Measurements from ENCODE around the gene ZNF638. TPM values are rescaled to one million over a fixed set of nuclear protein-coding genes. Genes with fewer than 3 reads are reported as not detected.

ZNF638 gene
- total and polyA plus RNA-seq, 4 donors, result 23.8 to 184 (median 127) TPM

GRCh38 chr2:71464389-71464788, 132.8 kb downstream of the ZNF638 start:
- Histone ChIP-seq H3K27ac (ENCODE audit: low read depth in 1 of 2, low read length in 2 of 2) (no peak overlapping the region), H3K27me3 (ENCODE audit: control insufficient read depth in 1 of 2, insufficient read depth in 2 of 2, low read length in 1 of 2) (no peaks in the 10 kb centered on the region), H3K36me3 (ENCODE audit: control insufficient read depth in 1 of 2, insufficient read depth in 2 of 2, low read length in 1 of 2) (no peaks in the 10 kb centered on the region), H3K4me1 (ENCODE audit: control insufficient read depth in 1 of 2, insufficient read depth in 2 of 2, low read length in 2 of 2) (no peaks in the 10 kb centered on the region), H3K9me3 (ENCODE audit: control insufficient read depth, low read length) (no peaks in the 10 kb centered on the region), H3K4me3 (ENCODE audit: low read length in 2 of 2) (no peak overlapping the region)
- intact Hi-C loops (cut with DNase I), result loop anchor here in 1 of 2 donors (5.0 kb wide), 1 partner anchor 38 kb away; no protein-coding TSS in a partner anchor
- DNase-seq (no peak), ATAC-seq (ENCODE audit: low FRiP score) (no peak)
- 88 to 97% methylated on average over 6 of the region's 6 CpGs for WGBS, 2 donors

- ATAC-seq (ENCODE audit: low FRiP score) (no peak), DNase-seq (no peak)
- Histone ChIP-seq H3K27ac (ENCODE audit: low read depth in 1 of 2, low read length in 2 of 2) (no peak overlapping the region), H3K27me3 (ENCODE audit: control insufficient read depth in 1 of 2, insufficient read depth in 2 of 2, low read length in 1 of 2) (no peaks in the 10 kb centered on the region), H3K4me1 (ENCODE audit: control insufficient read depth in 1 of 2, insufficient read depth in 2 of 2, low read length in 2 of 2) (no peaks in the 10 kb centered on the region), H3K4me3 (ENCODE audit: low read length in 2 of 2) (no peak overlapping the region), H3K36me3 (ENCODE audit: control insufficient read depth in 1 of 2, insufficient read depth in 2 of 2, low read length in 1 of 2) (no peaks in the 10 kb centered on the region), H3K9me3 (ENCODE audit: control insufficient read depth, low read length) (no peaks in the 10 kb centered on the region)
- intact Hi-C loops (cut with DNase I), result no loop called here
- WGBS, 2 donors, result 73 to 77% methylated on average over 11 of the region's 11 CpGs
These were observed 133.8 kb downstream of the ZNF638 start for GRCh38 chr2:71465356-71465755.

DNA sequence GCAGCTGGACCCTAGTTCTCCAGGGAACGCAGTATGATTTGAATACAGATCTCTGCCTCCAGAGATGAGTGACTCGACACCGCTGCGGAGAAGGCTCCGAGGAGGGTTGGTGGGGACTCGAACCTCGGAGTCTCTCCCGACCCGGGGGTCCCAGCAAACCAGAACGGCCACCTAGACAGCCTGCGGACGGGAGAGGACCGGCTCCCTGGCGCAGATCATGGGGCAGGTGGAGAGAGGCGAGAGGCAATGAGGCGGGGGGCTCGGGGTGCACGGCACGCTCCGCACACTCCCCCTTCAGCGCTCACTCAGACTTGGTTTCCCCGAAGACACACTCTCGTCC, 134.3 kb downstream of the ZNF638 start:
- no peaks in the 10 kb centered on the region for H3K4me1 ChIP-seq (ENCODE audit: control insufficient read depth in 1 of 2, insufficient read depth in 2 of 2, low read length in 2 of 2)

DNA sequence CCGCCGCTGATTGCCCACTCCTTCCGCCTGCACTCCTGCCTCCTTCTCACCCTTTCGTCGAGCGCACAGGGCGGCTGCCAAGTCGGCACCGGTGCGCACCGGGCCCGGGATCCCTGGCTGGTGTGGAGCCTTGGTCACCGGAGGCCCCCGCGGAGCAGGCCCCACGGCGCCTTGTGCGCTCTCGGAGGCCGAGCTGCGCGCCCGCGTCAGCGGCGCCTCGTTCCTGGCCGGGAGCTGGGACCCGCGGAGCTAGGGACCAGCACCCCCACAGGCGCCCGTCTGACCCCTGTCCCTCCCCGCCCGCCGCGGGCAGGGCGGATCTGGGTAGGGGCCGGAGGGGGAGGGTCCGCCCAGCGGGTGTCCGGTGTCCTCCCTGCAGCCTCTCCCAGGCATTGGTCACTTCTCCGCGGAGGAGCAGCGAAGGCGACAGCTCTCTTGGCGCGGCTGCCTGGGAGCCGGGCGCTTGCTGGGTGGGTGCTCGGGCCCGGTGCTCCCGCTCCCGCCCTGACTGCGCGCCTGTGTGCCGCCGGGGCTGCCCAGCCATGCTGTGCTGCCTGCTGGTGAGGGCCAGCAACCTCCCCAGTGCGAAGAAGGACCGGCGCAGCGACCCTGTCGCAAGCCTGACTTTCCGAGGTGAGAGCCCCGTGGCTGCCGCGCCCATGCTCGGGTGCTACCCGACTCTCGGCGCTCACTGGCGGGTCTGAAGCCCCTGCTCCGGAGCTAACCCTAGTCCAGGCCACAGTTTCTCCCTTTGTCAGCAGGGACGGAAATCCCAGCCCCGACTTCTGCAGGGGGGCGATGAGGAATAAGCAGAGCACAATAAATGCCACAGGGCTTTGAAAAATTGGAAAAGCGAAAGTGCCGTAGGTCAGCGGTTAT, 135.0 kb downstream of the ZNF638 start:
- peak; percentile 71 for ATAC-seq (ENCODE audit: low FRiP score)
- no peaks in the 10 kb centered on the region for H3K36me3 ChIP-seq (ENCODE audit: control insufficient read depth in 1 of 2, insufficient read depth in 2 of 2, low read length in 1 of 2)
- no peak overlapping the region for H3K27ac ChIP-seq (ENCODE audit: low read depth in 1 of 2, low read length in 2 of 2)
- DNase-seq, result peak; percentile 63 to 83
- peak overlapping the region; percentile 20 to 69 for H3K4me3 ChIP-seq (ENCODE audit: low read length in 2 of 2)
- no peaks in the 10 kb centered on the region for H3K9me3 ChIP-seq (ENCODE audit: control insufficient read depth, low read length)
- H3K4me1 ChIP-seq (ENCODE audit: control insufficient read depth in 1 of 2, insufficient read depth in 2 of 2, low read length in 2 of 2), result no peaks in the 10 kb centered on the region
- 1% methylated on average over 68 to 78 of the region's 78 CpGs for WGBS, 2 donors
- no peaks in the 10 kb centered on the region for H3K27me3 ChIP-seq (ENCODE audit: control insufficient read depth in 1 of 2, insufficient read depth in 2 of 2, low read length in 1 of 2)
- intact Hi-C loops (cut with DNase I), result loop anchor here in 1 of 2 donors (2.0 kb wide), 1 partner anchor 44 kb away; no protein-coding TSS in a partner anchor

More for the DNA sequence above, 134.3 kb downstream of the ZNF638 start:
- DNase-seq (no peak), ATAC-seq (ENCODE audit: low FRiP score) (no peak)
- 14 to 17% methylated on average over 15 to 23 of the region's 23 CpGs for WGBS, 2 donors
- no peaks in the 10 kb centered on the region for H3K9me3 ChIP-seq (ENCODE audit: control insufficient read depth, low read length)
- H3K36me3 ChIP-seq (ENCODE audit: control insufficient read depth in 1 of 2, insufficient read depth in 2 of 2, low read length in 1 of 2), result no peaks in the 10 kb centered on the region
- peak overlapping the region in 1 of 2 donors; percentile 69 for H3K4me3 ChIP-seq (ENCODE audit: low read length in 2 of 2)
- no peak overlapping the region for H3K27ac ChIP-seq (ENCODE audit: low read depth in 1 of 2, low read length in 2 of 2)
- intact Hi-C loops (cut with DNase I), result loop anchor here in 1 of 2 donors (2.0 kb wide), 1 partner anchor 45 kb away; no protein-coding TSS in a partner anchor
- H3K27me3 ChIP-seq (ENCODE audit: control insufficient read depth in 1 of 2, insufficient read depth in 2 of 2, low read length in 1 of 2), result no peaks in the 10 kb centered on the region

- Histone ChIP-seq H3K36me3 (ENCODE audit: control insufficient read depth in 1 of 2, insufficient read depth in 2 of 2, low read length in 1 of 2) (no peaks in the 10 kb centered on the region), H3K27me3 (ENCODE audit: control insufficient read depth in 1 of 2, insufficient read depth in 2 of 2, low read length in 1 of 2) (no peaks in the 10 kb centered on the region), H3K4me3 (ENCODE audit: low read length in 2 of 2) (peak overlapping the region; percentile 20 to 69), H3K4me1 (ENCODE audit: control insufficient read depth in 1 of 2, insufficient read depth in 2 of 2, low read length in 2 of 2) (no peaks in the 10 kb centered on the region), H3K27ac (ENCODE audit: low read depth in 1 of 2, low read length in 2 of 2) (no peak overlapping the region), H3K9me3 (ENCODE audit: control insufficient read depth, low read length) (no peaks in the 10 kb centered on the region)
- DNase-seq, result no peak
- intact Hi-C loops (cut with DNase I), result loop anchor here in 1 of 2 donors (2.0 kb wide), 1 partner anchor 44 kb away; no protein-coding TSS in a partner anchor
- WGBS, 2 donors, result 31 to 35% methylated on average over 7 of the region's 7 CpGs
- no peak for ATAC-seq (ENCODE audit: low FRiP score)
These were observed 135.7 kb downstream of the ZNF638 start for GRCh38 chr2:71467180-71467815.

DNA sequence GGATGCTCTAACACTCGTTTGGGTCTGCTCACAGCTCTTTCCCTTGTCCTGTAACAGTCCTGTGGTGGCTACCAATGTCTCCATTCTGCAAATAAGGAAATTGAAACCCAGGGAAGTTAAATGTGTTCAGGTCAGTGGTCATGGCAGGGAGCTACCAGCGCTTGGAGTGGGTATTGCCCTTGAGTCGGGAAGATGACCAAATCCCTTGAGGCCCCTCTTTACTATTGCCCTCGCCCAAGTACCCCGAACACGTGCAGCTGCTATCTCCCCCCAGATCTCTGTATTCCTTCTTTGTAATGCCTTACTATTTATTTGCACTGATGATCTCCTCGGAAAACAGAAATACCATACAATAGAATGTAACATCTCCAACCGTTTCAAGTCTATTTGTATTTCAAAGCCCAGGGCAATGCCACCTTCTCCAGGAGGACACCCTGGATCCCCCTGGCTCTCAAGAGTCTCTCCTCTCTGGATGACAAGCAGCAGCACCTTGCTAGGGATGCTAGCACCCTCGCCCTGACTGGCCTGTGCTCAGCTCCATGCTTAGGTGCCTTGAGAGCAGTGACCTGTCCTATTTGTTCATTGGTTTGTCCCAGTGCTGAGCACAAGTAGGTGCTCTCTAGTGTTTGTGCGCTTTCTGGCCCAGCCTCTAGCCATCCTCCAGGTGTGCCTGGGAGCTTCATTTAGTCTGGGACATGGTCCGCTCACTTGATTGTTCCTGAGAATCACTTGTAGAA, 136.9 kb downstream of the ZNF638 start:
- no peak for DNase-seq
- no peak overlapping the region for H3K27ac ChIP-seq (ENCODE audit: low read depth in 1 of 2, low read length in 2 of 2)
- no peaks in the 10 kb centered on the region for H3K36me3 ChIP-seq (ENCODE audit: control insufficient read depth in 1 of 2, insufficient read depth in 2 of 2, low read length in 1 of 2)
- intact Hi-C loops (cut with DNase I), result no loop called here
- no peak overlapping the region for H3K4me3 ChIP-seq (ENCODE audit: low read length in 2 of 2)
- ATAC-seq (ENCODE audit: low FRiP score), result no peak
- H3K27me3 ChIP-seq (ENCODE audit: control insufficient read depth in 1 of 2, insufficient read depth in 2 of 2, low read length in 1 of 2), result no peaks in the 10 kb centered on the region
- no peaks in the 10 kb centered on the region for H3K4me1 ChIP-seq (ENCODE audit: control insufficient read depth in 1 of 2, insufficient read depth in 2 of 2, low read length in 2 of 2)
- H3K9me3 ChIP-seq (ENCODE audit: control insufficient read depth, low read length), result no peaks in the 10 kb centered on the region
- WGBS, 2 donors, result 82 to 91% methylated on average over 11 of the region's 11 CpGs

- Histone ChIP-seq H3K27ac (ENCODE audit: low read depth in 1 of 2, low read length in 2 of 2) (no peak overlapping the region), H3K4me3 (ENCODE audit: low read length in 2 of 2) (no peak overlapping the region)
These were observed 138.1 kb downstream of the ZNF638 start for GRCh38 chr2:71469403-71470398.

GRCh38 chr2:71471276-71471675, 139.7 kb downstream of the ZNF638 start:
- H3K36me3 ChIP-seq (ENCODE audit: control insufficient read depth in 1 of 2, insufficient read depth in 2 of 2, low read length in 1 of 2), result no peaks in the 10 kb centered on the region
- H3K27me3 ChIP-seq (ENCODE audit: control insufficient read depth in 1 of 2, insufficient read depth in 2 of 2, low read length in 1 of 2), result no peaks in the 10 kb centered on the region
- WGBS, 2 donors, result 74 to 75% methylated on average over 1 of the region's 1 CpG
- H3K27ac ChIP-seq (ENCODE audit: low read depth in 1 of 2, low read length in 2 of 2), result no peak overlapping the region
- peak in 1 of 2 donors; percentile 3 for DNase-seq
- no peaks in the 10 kb centered on the region for H3K4me1 ChIP-seq (ENCODE audit: control insufficient read depth in 1 of 2, insufficient read depth in 2 of 2, low read length in 2 of 2)
- no peak overlapping the region for H3K4me3 ChIP-seq (ENCODE audit: low read length in 2 of 2)
- H3K9me3 ChIP-seq (ENCODE audit: control insufficient read depth, low read length), result no peaks in the 10 kb centered on the region
- ATAC-seq (ENCODE audit: low FRiP score), result no peak
- intact Hi-C loops (cut with DNase I), result no loop called here

More at GRCh38 chr2:71469403-71470398, 138.1 kb downstream of the ZNF638 start:
- no peaks in the 10 kb centered on the region for H3K9me3 ChIP-seq (ENCODE audit: control insufficient read depth, low read length)
- intact Hi-C loops (cut with DNase I), result no loop called here
- DNase-seq (no peak), ATAC-seq (ENCODE audit: low FRiP score) (no peak)
- no peaks in the 10 kb centered on the region for H3K36me3 ChIP-seq (ENCODE audit: control insufficient read depth in 1 of 2, insufficient read depth in 2 of 2, low read length in 1 of 2)
- WGBS, 2 donors, result 57 to 68% methylated on average over 8 of the region's 8 CpGs
- H3K27me3 ChIP-seq (ENCODE audit: control insufficient read depth in 1 of 2, insufficient read depth in 2 of 2, low read length in 1 of 2), result no peaks in the 10 kb centered on the region
- H3K4me1 ChIP-seq (ENCODE audit: control insufficient read depth in 1 of 2, insufficient read depth in 2 of 2, low read length in 2 of 2), result no peaks in the 10 kb centered on the region

All from aorta (tissue), 5 donors.